ENCODE results near the gene OPRL1.
"Not testable (repeated sequence)": the region's sequence is repeated elsewhere in the genome, so short reads cannot be mapped to it uniquely, and the experiment has no call there.

OPRL1 gene

GRCh38 chr20:64119681-64120341 lies 39.9 kb downstream of the OPRL1 start:
- DNase-seq = no peak

- DNase-seq = no peak
Measured at GRCh38 chr20:64121586-64121985, 41.7 kb downstream of the OPRL1 start.

GRCh38 chr20:64122927-64123326 lies 43.0 kb downstream of the OPRL1 start:
- DNase-seq = not testable (repeated sequence)

- DNase-seq = not testable (repeated sequence)
Measured at GRCh38 chr20:64123517-64123916, 43.6 kb downstream of the OPRL1 start.

- no peak for DNase-seq
Measured at GRCh38 chr20:64129146-64129782, 49.4 kb downstream of the OPRL1 start.

GRCh38 chr20:64130271-64130670 lies 50.4 kb downstream of the OPRL1 start:
- no peak for DNase-seq

GRCh38 chr20:64130876-64131275 lies 51.0 kb downstream of the OPRL1 start:
- no peak for DNase-seq

- DNase-seq = no peak
Measured at GRCh38 chr20:64131406-64131805, 51.5 kb downstream of the OPRL1 start.

GRCh38 chr20:64133951-64134407 lies 54.1 kb downstream of the OPRL1 start:
- DNase-seq = no peak

GRCh38 chr20:64134744-64135143 lies 54.9 kb downstream of the OPRL1 start:
- DNase-seq = not testable (repeated sequence)

- no peak for DNase-seq
Measured at GRCh38 chr20:64136004-64136710, 56.3 kb downstream of the OPRL1 start.

- no peak for DNase-seq
Measured at GRCh38 chr20:64137598-64138031, 57.7 kb downstream of the OPRL1 start.

- DNase-seq = no peak
Measured at GRCh38 chr20:64138276-64138815, 58.5 kb downstream of the OPRL1 start.

- no peak for DNase-seq
Measured at GRCh38 chr20:64139199-64140060, 59.5 kb downstream of the OPRL1 start.

GRCh38 chr20:64140061-64140931 lies 60.4 kb downstream of the OPRL1 start:
- no peak for DNase-seq

- DNase-seq = no peak
Measured at GRCh38 chr20:64140956-64141355, 61.1 kb downstream of the OPRL1 start.

GRCh38 chr20:64142590-64142989 lies 62.7 kb downstream of the OPRL1 start:
- no peak for DNase-seq

GRCh38 chr20:64143018-64143801 lies 63.3 kb downstream of the OPRL1 start:
- no peak for DNase-seq

GRCh38 chr20:64144144-64144912 lies 64.4 kb downstream of the OPRL1 start:
- no peak for DNase-seq
